Osteocyte (in vitro differentiated cells): Measurements from ENCODE around the gene NBDY. TPM values are rescaled to one million over a fixed set of nuclear protein-coding genes. Genes with fewer than 3 reads are reported as not detected.
"Not testable (repeated sequence)": the region's sequence is repeated elsewhere in the genome, so short reads cannot be mapped to it uniquely, and the experiment has no call there.

Experiments used
- DNase-seq: peaks from one replicate; pipeline ENCODE4 v3.0.0; 2021; ENCODE audit warnings: mixed read lengths; ENCODE audit not compliant: unreplicated experiment; ENCODE audit errors: extremely low spot score
- H3K27ac Mint-ChIP-seq: one replicate; pipeline ENCODE4 v1.8.0; 2021; ENCODE audit warnings: mild to moderate bottlenecking, mixed read lengths; ENCODE audit not compliant: unreplicated experiment
- H3K27me3 Mint-ChIP-seq: one replicate; pipeline ENCODE4 v1.8.0; 2021; ENCODE audit warnings: mixed read lengths; ENCODE audit not compliant: unreplicated experiment
- H3K36me3 Mint-ChIP-seq: one replicate; pipeline ENCODE4 v1.8.0; 2021; ENCODE audit warnings: mixed read lengths; ENCODE audit not compliant: unreplicated experiment
- H3K4me1 Mint-ChIP-seq: one replicate; pipeline ENCODE4 v1.8.0; 2021; ENCODE audit warnings: mixed read lengths; ENCODE audit not compliant: unreplicated experiment
- H3K4me3 Mint-ChIP-seq: one replicate; pipeline ENCODE4 v1.8.0; 2021; ENCODE audit warnings: mild to moderate bottlenecking, moderate library complexity, mixed read lengths; ENCODE audit not compliant: unreplicated experiment
- H3K9me3 Mint-ChIP-seq: one replicate; pipeline ENCODE4 v1.8.0; 2021; ENCODE audit warnings: mixed read lengths; ENCODE audit not compliant: unreplicated experiment
- CTCF ChIP-seq: fragments of 200-600 bp; sonication (generic); IDR thresholded peaks from 2 replicates; pipeline ENCODE4 v1.5.0; 2021; ENCODE audit warnings: antibody characterized with exemption, mild to moderate bottlenecking, moderate library complexity
- total RNA-seq: library from RNA; stranded (reverse); gene quantifications from 2 replicates; pipeline ENCODE4 v1.2.1, GENCODE V29; 2021

NBDY gene
- total RNA-seq, 1 donor from 2014 or later, result 61.1 TPM

- not testable (repeated sequence) for H3K27ac Mint-ChIP-seq, H3K27me3 Mint-ChIP-seq, H3K4me1 Mint-ChIP-seq, H3K9me3 Mint-ChIP-seq, DNase-seq, H3K36me3 Mint-ChIP-seq, H3K4me3 Mint-ChIP-seq
These were observed 43.9 kb downstream of the NBDY start for GRCh38 chrX:56772675-56773521.

- H3K36me3 Mint-ChIP-seq, DNase-seq, H3K27me3 Mint-ChIP-seq, H3K4me3 Mint-ChIP-seq, H3K4me1 Mint-ChIP-seq, H3K27ac Mint-ChIP-seq, H3K9me3 Mint-ChIP-seq: not testable (repeated sequence)
These were observed 44.5 kb downstream of the NBDY start for GRCh38 chrX:56773522-56774060.

GRCh38 chrX:56778099-56778923, 49.3 kb downstream of the NBDY start:
- H3K36me3 Mint-ChIP-seq, DNase-seq, H3K27me3 Mint-ChIP-seq, H3K4me1 Mint-ChIP-seq, H3K9me3 Mint-ChIP-seq, H3K4me3 Mint-ChIP-seq, H3K27ac Mint-ChIP-seq: not testable (repeated sequence)

- H3K27me3 Mint-ChIP-seq, H3K4me3 Mint-ChIP-seq, H3K4me1 Mint-ChIP-seq, DNase-seq, H3K36me3 Mint-ChIP-seq, H3K9me3 Mint-ChIP-seq, H3K27ac Mint-ChIP-seq: not testable (repeated sequence)
These were observed 50.0 kb downstream of the NBDY start for GRCh38 chrX:56778924-56779468.

- H3K27ac Mint-ChIP-seq, H3K4me3 Mint-ChIP-seq, H3K36me3 Mint-ChIP-seq, H3K9me3 Mint-ChIP-seq, H3K4me1 Mint-ChIP-seq, H3K27me3 Mint-ChIP-seq, DNase-seq: not testable (repeated sequence)
These were observed 51.9 kb downstream of the NBDY start for GRCh38 chrX:56780681-56781649.

- Mint-ChIP-seq H3K27ac (no peak overlapping the region), H3K27me3 (no peaks in the 10 kb centered on the region), H3K4me3 (no peak overlapping the region), H3K4me1 (no peaks in the 10 kb centered on the region), H3K36me3 (no peaks in the 10 kb centered on the region), H3K9me3 (no peaks in the 10 kb centered on the region)
- no peak for TF ChIP-seq CTCF
- DNase-seq, result no peak
These were observed 53.3 kb downstream of the NBDY start for GRCh38 chrX:56782352-56782751.
